ENCODE results near the gene SEC14L2. TPM values are rescaled to one million over a fixed set of nuclear protein-coding genes. Genes with fewer than 3 reads are reported as not detected.

Gene SEC14L2
- total and polyA plus RNA-seq, 2 donors (not counting 1 experiment from before 2014, with no cell fraction given): 0.24 to 0.67 TPM

GRCh38 chr22:30371321-30371720, 25.5 kb upstream of the SEC14L2 start:
- no peaks in the 10 kb centered on the region for H3K4me1 ChIP-seq (ENCODE audit: control insufficient read depth in 2 of 2, insufficient read depth in 2 of 2, low read length in 2 of 2)
- no peaks in the 10 kb centered on the region for H3K9me3 ChIP-seq (ENCODE audit: control extremely low read depth in 1 of 3, control insufficient read depth in 2 of 3, insufficient read depth in 1 of 3, low read length in 2 of 3)
- Mint-ChIP-seq H3K27ac (no peak overlapping the region), H3K9me3 (ENCODE audit: insufficient read depth) (no peaks in the 10 kb centered on the region), H3K4me3 (no peak overlapping the region), H3K4me1 (no peaks in the 10 kb centered on the region), H3K27me3 (no peaks in the 10 kb centered on the region)
- no peak for ATAC-seq (ENCODE audit: low read depth)
- no peak for TF ChIP-seq EZH2 (IDR thresholded peaks at IDR 0.05; ENCODE audit: borderline replicate concordance, insufficient read depth, low read depth, low read length, poor library complexity, severe bottlenecking)
- TF ChIP-seq, protein P1, sequence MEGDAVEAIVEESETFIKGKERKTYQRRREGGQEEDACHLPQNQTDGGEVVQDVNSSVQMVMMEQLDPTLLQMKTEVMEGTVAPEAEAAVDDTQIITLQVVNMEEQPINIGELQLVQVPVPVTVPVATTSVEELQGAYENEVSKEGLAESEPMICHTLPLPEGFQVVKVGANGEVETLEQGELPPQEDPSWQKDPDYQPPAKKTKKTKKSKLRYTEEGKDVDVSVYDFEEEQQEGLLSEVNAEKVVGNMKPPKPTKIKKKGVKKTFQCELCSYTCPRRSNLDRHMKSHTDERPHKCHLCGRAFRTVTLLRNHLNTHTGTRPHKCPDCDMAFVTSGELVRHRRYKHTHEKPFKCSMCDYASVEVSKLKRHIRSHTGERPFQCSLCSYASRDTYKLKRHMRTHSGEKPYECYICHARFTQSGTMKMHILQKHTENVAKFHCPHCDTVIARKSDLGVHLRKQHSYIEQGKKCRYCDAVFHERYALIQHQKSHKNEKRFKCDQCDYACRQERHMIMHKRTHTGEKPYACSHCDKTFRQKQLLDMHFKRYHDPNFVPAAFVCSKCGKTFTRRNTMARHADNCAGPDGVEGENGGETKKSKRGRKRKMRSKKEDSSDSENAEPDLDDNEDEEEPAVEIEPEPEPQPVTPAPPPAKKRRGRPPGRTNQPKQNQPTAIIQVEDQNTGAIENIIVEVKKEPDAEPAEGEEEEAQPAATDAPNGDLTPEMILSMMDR (IDR thresholded peaks at IDR 0.05): no peak
- H2AFZ ChIP-seq (ENCODE audit: insufficient read depth, low read depth, low read length, poor library complexity, severe bottlenecking): no peak overlapping the region
- no peaks in the 10 kb centered on the region for H3K79me2 ChIP-seq (ENCODE audit: control insufficient read depth, insufficient read depth, low read length)
- no peak overlapping the region for H3K9ac ChIP-seq (ENCODE audit: low read length)
- no peak overlapping the region for H3K4me2 ChIP-seq (replicated peaks; ENCODE audit: low read depth, low read length, poor library complexity, severe bottlenecking)
- ChIA-PET CTCF (no interaction called here), POLR2A (no interaction called here)
- H3K4me3 ChIP-seq (ENCODE audit: control extremely low read depth in 1 of 5, extremely low read depth in 1 of 5, insufficient read depth in 1 of 5, low read depth in 2 of 5, low read length in 4 of 5): no peak overlapping the region
- 96% methylated on average over 9 of the region's 9 CpGs for WGBS (ENCODE audit: insufficient coverage)
- intact Hi-C loops (cut with micrococcal nuclease): no loop called here
- H3K27ac ChIP-seq (ENCODE audit: low read length in 2 of 2): no peak overlapping the region
- no peak for DNase-seq
- H3K27me3 ChIP-seq (replicated peaks in 1 of 4; ENCODE audit: control extremely low read depth in 1 of 4, control insufficient read depth in 3 of 4, insufficient read depth in 4 of 4, low read length in 3 of 4): no peaks in the 10 kb centered on the region
- no peaks in the 10 kb centered on the region for H3K36me3 ChIP-seq (replicated peaks in 1 of 2; ENCODE audit: control extremely low read depth in 1 of 2, control insufficient read depth in 1 of 2, extremely low read depth in 1 of 2, insufficient read depth in 2 of 2, low read length in 1 of 2)
- no peaks in the 10 kb centered on the region for H4K20me1 ChIP-seq (ENCODE audit: control insufficient read depth, insufficient read depth, low read length, poor library complexity, severe bottlenecking)

DNA sequence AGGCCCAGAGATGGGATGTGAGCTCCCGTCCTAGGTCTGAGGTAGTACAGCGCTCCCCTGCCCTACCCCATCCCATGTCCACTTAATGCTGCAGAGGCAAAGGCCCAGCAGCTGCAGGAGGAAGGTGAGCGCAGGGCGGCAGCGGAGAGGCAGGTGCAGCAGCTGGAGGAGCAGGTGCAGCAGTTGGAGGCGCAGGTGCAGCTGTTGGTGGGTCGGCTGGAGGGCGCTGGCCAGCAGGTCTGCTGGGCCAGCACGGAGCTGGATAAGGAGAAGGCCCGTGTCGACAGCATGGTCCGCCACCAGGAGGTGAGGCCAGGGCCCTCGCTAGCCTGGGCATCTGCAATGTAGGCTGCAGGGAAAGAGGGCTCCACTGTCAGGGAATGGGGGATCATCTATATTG, 24.8 kb upstream of the SEC14L2 start:
- no peaks in the 10 kb centered on the region for H4K20me1 ChIP-seq (ENCODE audit: control insufficient read depth, insufficient read depth, low read length, poor library complexity, severe bottlenecking)
- TF ChIP-seq, protein P1 (IDR thresholded peaks at IDR 0.05): no peak
- TF ChIP-seq EZH2 (IDR thresholded peaks at IDR 0.05; ENCODE audit: borderline replicate concordance, insufficient read depth, low read depth, low read length, poor library complexity, severe bottlenecking): no peak
- no peaks in the 10 kb centered on the region for H3K4me1 ChIP-seq (ENCODE audit: control insufficient read depth in 2 of 2, insufficient read depth in 2 of 2, low read length in 2 of 2)

More for the DNA sequence above, 24.8 kb upstream of the SEC14L2 start:
- Mint-ChIP-seq H3K4me3 (no peak overlapping the region), H3K27me3 (no peaks in the 10 kb centered on the region), H3K4me1 (no peaks in the 10 kb centered on the region), H3K27ac (no peak overlapping the region), H3K9me3 (ENCODE audit: insufficient read depth) (no peaks in the 10 kb centered on the region)
- Histone ChIP-seq H3K4me2 (replicated peaks; ENCODE audit: low read depth, low read length, poor library complexity, severe bottlenecking) (no peak overlapping the region), H3K27me3 (replicated peaks in 1 of 4; ENCODE audit: control extremely low read depth in 1 of 4, control insufficient read depth in 3 of 4, insufficient read depth in 4 of 4, low read length in 3 of 4) (no peaks in the 10 kb centered on the region), H3K36me3 (replicated peaks in 1 of 2; ENCODE audit: control extremely low read depth in 1 of 2, control insufficient read depth in 1 of 2, extremely low read depth in 1 of 2, insufficient read depth in 2 of 2, low read length in 1 of 2) (no peaks in the 10 kb centered on the region), H3K9ac (ENCODE audit: low read length) (no peak overlapping the region), H2AFZ (ENCODE audit: insufficient read depth, low read depth, low read length, poor library complexity, severe bottlenecking) (no peak overlapping the region), H3K4me3 (ENCODE audit: control extremely low read depth in 1 of 5, extremely low read depth in 1 of 5, insufficient read depth in 1 of 5, low read depth in 2 of 5, low read length in 4 of 5) (no peak overlapping the region), H3K9me3 (ENCODE audit: control extremely low read depth in 1 of 3, control insufficient read depth in 2 of 3, insufficient read depth in 1 of 3, low read length in 2 of 3) (no peaks in the 10 kb centered on the region), H3K79me2 (ENCODE audit: control insufficient read depth, insufficient read depth, low read length) (no peaks in the 10 kb centered on the region), H3K27ac (ENCODE audit: low read length in 2 of 2) (no peak overlapping the region)
- intact Hi-C loops (cut with micrococcal nuclease): no loop called here
- POLR2A ChIA-PET: no interaction called here
- WGBS (ENCODE audit: insufficient coverage): 96% methylated on average over 11 of the region's 13 CpGs
- CTCF ChIA-PET: no interaction called here
- no peak for DNase-seq
- no peak for ATAC-seq (ENCODE audit: low read depth)
